ENCODE results near the gene CPNE1.

- TF ChIP-seq CTCF (IDR thresholded peaks at IDR 0.05) (no peak), POLR2A (IDR thresholded peaks at IDR 0.05) (no peak), POLR2AphosphoS5 (IDR thresholded peaks at IDR 0.05) (no peak)
Measured at GRCh38 chr20:35588397-35588796, 76.3 kb downstream of the CPNE1 start.

All from upper lobe of left lung (tissue), 4 donors.